Natural killer cell treated with Interleukin-12 subunit alpha and Interleukin-12 subunit beta and Interleukin-15 and Interleukin-18, amount 100 ng/mL, for 72 hours (primary cell): ENCODE measurements around the gene PIP5K1B. TPM values are rescaled to one million over a fixed set of nuclear protein-coding genes. Genes with fewer than 3 reads are reported as not detected.

Source experiments
- ATAC-seq, 2 donors: fragments of 150-1000 bp; cut with Tn5 transposase in 1 of 2; sonication (Bioruptor Pico), chemical (Tn5 transposase) in 1 of 2; 2 replicates each; pipeline ENCODE4 v1.10.0; 2021
- DNase-seq: peaks from one replicate; pipeline ENCODE4 v3.0.0; 2022; ENCODE audit warnings: low spot score
- H3K27ac Mint-ChIP-seq, 2 donors: 1 replicate in 1 of 2; 2 replicates in 1 of 2; pipeline ENCODE4 v1.8.0; 2022; ENCODE audit warnings: mixed read lengths in 2 of 2, mild to moderate bottlenecking in 1 of 2, moderate library complexity in 1 of 2
- H3K27me3 Mint-ChIP-seq, 2 donors: 1 replicate in 1 of 2; 2 replicates in 1 of 2; pipeline ENCODE4 v1.8.0; 2022; ENCODE audit warnings: mixed read lengths in 2 of 2
- H3K36me3 Mint-ChIP-seq: one replicate; pipeline ENCODE4 v1.8.0; 2022; ENCODE audit warnings: mixed read lengths
- H3K4me1 Mint-ChIP-seq, 2 donors: 1 replicate in 1 of 2; 2 replicates in 1 of 2; pipeline ENCODE4 v1.8.0; 2022; ENCODE audit warnings: low read depth in 2 of 2, mixed read lengths in 2 of 2, mild to moderate bottlenecking in 1 of 2
- H3K4me3 Mint-ChIP-seq: one replicate; pipeline ENCODE4 v1.8.0; 2022; ENCODE audit warnings: mixed read lengths
- H3K9me3 Mint-ChIP-seq: 2 replicates; pipeline ENCODE4 v1.8.0; 2022; ENCODE audit warnings: mixed read lengths
- total RNA-seq, 2 donors: library from RNA; stranded (reverse); gene quantifications; one replicate each; pipeline ENCODE4 v1.2.3, GENCODE V29; 2022

The PIP5K1B gene
- total RNA-seq, 2 donors from 2014 or later, result 0.24 to 0.73 TPM

DNA sequence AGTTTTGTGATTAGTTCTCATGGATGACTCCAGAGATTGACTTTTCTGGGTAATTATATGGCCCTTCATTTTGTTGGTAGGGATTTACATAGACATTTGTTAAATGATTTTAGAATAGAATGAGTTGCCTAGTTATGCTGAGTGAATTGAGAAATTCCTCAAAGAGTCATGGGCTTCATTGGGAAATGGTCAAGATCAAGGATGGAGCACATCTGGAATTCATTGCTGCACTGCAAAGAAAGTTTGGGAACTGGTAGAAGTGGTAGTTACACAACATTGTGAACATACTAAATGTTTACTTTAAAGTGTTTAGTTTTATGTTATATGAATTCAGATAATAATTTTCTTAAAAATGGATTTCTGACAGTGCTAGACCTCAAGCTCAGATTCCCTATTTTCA is 46.5 kb downstream of the PIP5K1B start:
- Mint-ChIP-seq H3K4me1 (no peaks in the 10 kb centered on the region), H3K27me3 (peaks cover 13 to 31% of the 10 kb centered on the region in 2 donors), H3K36me3 (no peaks in the 10 kb centered on the region), H3K27ac (no peak overlapping the region), H3K4me3 (no peak overlapping the region), H3K9me3 (no peaks in the 10 kb centered on the region)
- no peak for DNase-seq
- no peak for ATAC-seq

GRCh38 chr9:68755051-68755450 is 50.0 kb downstream of the PIP5K1B start:
- no peaks in the 10 kb centered on the region for H3K4me1 Mint-ChIP-seq
- peaks cover 26 to 50% of the 10 kb centered on the region in 2 donors for H3K27me3 Mint-ChIP-seq
- H3K9me3 Mint-ChIP-seq, result no peaks in the 10 kb centered on the region
- H3K36me3 Mint-ChIP-seq, result peaks cover 8% of the 10 kb centered on the region
- DNase-seq (no peak), ATAC-seq (no peak)
- H3K27ac Mint-ChIP-seq, result no peak overlapping the region
- no peak overlapping the region for H3K4me3 Mint-ChIP-seq

GRCh38 chr9:68755752-68756151 is 50.7 kb downstream of the PIP5K1B start:
- Mint-ChIP-seq H3K4me1 (no peaks in the 10 kb centered on the region), H3K36me3 (peaks cover 8% of the 10 kb centered on the region), H3K4me3 (no peak overlapping the region), H3K9me3 (no peaks in the 10 kb centered on the region), H3K27ac (no peak overlapping the region), H3K27me3 (peaks cover 23 to 44% of the 10 kb centered on the region in 2 donors)
- no peak for DNase-seq
- no peak for ATAC-seq

- DNase-seq (no peak), ATAC-seq (no peak)
- Mint-ChIP-seq H3K27me3 (peaks cover 15 to 28% of the 10 kb centered on the region in 2 donors), H3K4me1 (no peaks in the 10 kb centered on the region), H3K36me3 (peaks cover 8% of the 10 kb centered on the region), H3K9me3 (no peaks in the 10 kb centered on the region), H3K4me3 (no peak overlapping the region), H3K27ac (no peak overlapping the region)
These were observed 55.1 kb downstream of the PIP5K1B start for GRCh38 chr9:68759981-68760673.

- Mint-ChIP-seq H3K27ac (no peak overlapping the region), H3K4me1 (no peaks in the 10 kb centered on the region), H3K36me3 (peaks cover 8% of the 10 kb centered on the region), H3K27me3 (peaks cover 13 to 22% of the 10 kb centered on the region in 2 donors), H3K4me3 (no peak overlapping the region), H3K9me3 (no peaks in the 10 kb centered on the region)
- ATAC-seq, result no peak
- DNase-seq, result no peak
These were observed 55.8 kb downstream of the PIP5K1B start for GRCh38 chr9:68760674-68761333.

GRCh38 chr9:68762570-68762969 is 57.5 kb downstream of the PIP5K1B start:
- Mint-ChIP-seq H3K9me3 (no peaks in the 10 kb centered on the region), H3K36me3 (peaks cover 8% of the 10 kb centered on the region), H3K4me3 (no peak overlapping the region), H3K27ac (no peak overlapping the region), H3K27me3 (peaks cover 13 to 19% of the 10 kb centered on the region in 2 donors), H3K4me1 (no peaks in the 10 kb centered on the region)
- no peak for ATAC-seq
- no peak for DNase-seq

DNA sequence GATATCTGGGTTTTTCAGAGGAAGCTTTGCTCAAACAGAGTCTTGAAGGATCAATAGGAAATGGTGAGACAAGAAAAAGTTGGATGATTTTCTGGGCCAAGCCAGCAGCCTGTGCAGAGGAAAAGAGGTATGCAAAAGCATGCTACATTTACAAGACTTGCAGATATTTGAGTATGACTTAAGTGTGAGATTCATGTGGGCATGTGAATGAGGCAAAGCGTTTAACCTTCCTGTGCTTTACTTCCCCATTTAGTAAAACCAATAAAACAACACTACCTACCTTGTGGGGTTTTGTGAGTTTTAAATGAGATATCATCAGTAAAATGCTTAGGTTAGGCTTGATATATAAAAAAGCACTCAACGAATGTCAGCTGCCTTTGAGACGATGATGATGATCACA is 58.1 kb downstream of the PIP5K1B start:
- no peak for ATAC-seq

DNA sequence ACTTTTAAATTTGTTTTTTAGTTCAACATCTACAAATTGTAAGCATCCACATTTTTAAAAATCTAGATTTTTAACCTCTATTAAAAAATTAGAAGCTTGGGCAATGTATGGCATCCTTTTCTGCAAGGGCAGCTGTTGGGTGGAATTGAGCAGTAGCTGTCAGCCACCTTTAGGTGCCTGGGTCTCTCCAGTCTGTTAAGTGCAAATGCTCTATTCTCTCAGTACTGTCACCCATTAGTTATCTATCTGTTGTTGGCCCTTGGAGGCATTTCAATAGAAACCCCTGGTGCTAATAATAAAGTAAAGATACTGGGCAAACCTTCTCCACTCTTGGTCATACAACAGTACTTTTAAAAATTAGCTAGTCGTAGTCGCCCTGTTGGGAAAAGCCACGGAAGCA is 63.6 kb downstream of the PIP5K1B start:
- Mint-ChIP-seq H3K4me3 (no peak overlapping the region), H3K36me3 (no peaks in the 10 kb centered on the region), H3K27ac (no peak overlapping the region), H3K4me1 (no peaks in the 10 kb centered on the region), H3K27me3 (peaks cover 7 to 10% of the 10 kb centered on the region in 2 donors), H3K9me3 (no peaks in the 10 kb centered on the region)
- DNase-seq (no peak), ATAC-seq (no peak)

More for the DNA sequence above, 58.1 kb downstream of the PIP5K1B start:
- peaks cover 5% of the 10 kb centered on the region for H3K36me3 Mint-ChIP-seq
- no peak overlapping the region for H3K27ac Mint-ChIP-seq
- no peaks in the 10 kb centered on the region for H3K4me1 Mint-ChIP-seq
- DNase-seq, result no peak
- no peaks in the 10 kb centered on the region for H3K9me3 Mint-ChIP-seq
- peaks cover 11 to 15% of the 10 kb centered on the region in 2 donors for H3K27me3 Mint-ChIP-seq
- no peak overlapping the region for H3K4me3 Mint-ChIP-seq

DNA sequence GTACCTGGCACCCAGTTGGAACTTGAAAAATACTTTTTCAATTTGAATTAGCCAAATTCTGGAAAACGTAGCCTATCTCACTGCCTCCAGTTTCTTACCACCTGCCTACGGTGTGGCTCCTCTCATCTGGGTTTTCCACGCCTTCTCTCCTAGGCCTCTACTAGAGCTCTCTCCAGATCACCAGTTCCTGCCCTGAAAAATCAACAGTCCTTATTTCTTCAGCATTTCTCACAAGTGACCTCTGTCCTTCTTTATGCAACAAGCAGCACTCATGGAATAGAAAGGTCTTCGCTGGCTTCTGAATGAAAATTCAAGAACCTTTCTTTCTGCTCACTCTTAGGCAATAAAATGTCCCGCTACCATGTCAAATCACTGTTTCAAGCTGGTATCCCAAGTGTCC is 64.8 kb downstream of the PIP5K1B start:
- ATAC-seq (no peak), DNase-seq (no peak)
- H3K36me3 Mint-ChIP-seq, result no peaks in the 10 kb centered on the region

GRCh38 chr9:68771376-68771775 is 66.3 kb downstream of the PIP5K1B start:
- H3K4me1 Mint-ChIP-seq, result no peaks in the 10 kb centered on the region
- peaks cover 14% of the 10 kb centered on the region in 2 donors for H3K27me3 Mint-ChIP-seq
- H3K27ac Mint-ChIP-seq, result no peak overlapping the region
- H3K4me3 Mint-ChIP-seq, result no peak overlapping the region
- DNase-seq (no peak), ATAC-seq (no peak)
- no peaks in the 10 kb centered on the region for H3K9me3 Mint-ChIP-seq
- no peaks in the 10 kb centered on the region for H3K36me3 Mint-ChIP-seq

More for the DNA sequence above, 64.8 kb downstream of the PIP5K1B start:
- H3K4me3 Mint-ChIP-seq, result no peak overlapping the region
- no peaks in the 10 kb centered on the region for H3K4me1 Mint-ChIP-seq
- H3K9me3 Mint-ChIP-seq, result no peaks in the 10 kb centered on the region
- H3K27ac Mint-ChIP-seq, result no peak overlapping the region
- peaks cover 8 to 10% of the 10 kb centered on the region in 2 donors for H3K27me3 Mint-ChIP-seq

GRCh38 chr9:68775003-68775730 is 70.1 kb downstream of the PIP5K1B start:
- no peak for ATAC-seq
- H3K9me3 Mint-ChIP-seq, result no peaks in the 10 kb centered on the region
- DNase-seq, result no peak
- no peak overlapping the region for H3K4me3 Mint-ChIP-seq
- H3K27me3 Mint-ChIP-seq, result peaks cover 10 to 12% of the 10 kb centered on the region in 2 donors
- H3K4me1 Mint-ChIP-seq, result no peaks in the 10 kb centered on the region
- H3K27ac Mint-ChIP-seq, result no peak overlapping the region
- H3K36me3 Mint-ChIP-seq, result no peaks in the 10 kb centered on the region

GRCh38 chr9:68777070-68777763 is 72.2 kb downstream of the PIP5K1B start:
- no peak overlapping the region for H3K27ac Mint-ChIP-seq
- no peaks in the 10 kb centered on the region for H3K36me3 Mint-ChIP-seq
- ATAC-seq (no peak), DNase-seq (no peak)
- peaks cover 0 to 3% of the 10 kb centered on the region in 2 donors for H3K4me1 Mint-ChIP-seq
- no peak overlapping the region for H3K4me3 Mint-ChIP-seq
- H3K9me3 Mint-ChIP-seq, result no peaks in the 10 kb centered on the region
- peaks cover 8 to 11% of the 10 kb centered on the region in 2 donors for H3K27me3 Mint-ChIP-seq

GRCh38 chr9:68778635-68779034 is 73.6 kb downstream of the PIP5K1B start:
- DNase-seq (no peak), ATAC-seq (no peak)
- Mint-ChIP-seq H3K4me1 (peaks cover 0 to 3% of the 10 kb centered on the region in 2 donors), H3K27ac (no peak overlapping the region), H3K27me3 (peaks cover 6 to 8% of the 10 kb centered on the region in 2 donors), H3K9me3 (no peaks in the 10 kb centered on the region), H3K4me3 (no peak overlapping the region), H3K36me3 (no peaks in the 10 kb centered on the region)
